Fibroblast of lung (primary cell): ENCODE measurements around the gene ARFGEF2.

Experiments
- CTCF ChIP-seq, 2 donors: IDR thresholded peaks in 1 of 2; conservative IDR thresholded peaks in 1 of 2; 1 replicate in 1 of 2; 2 replicates in 1 of 2; pipeline ENCODE4 v1.5.1; 2011 to 2012; ENCODE audit warnings: low read length in 2 of 2, control low read depth in 1 of 2, inconsistent platforms in 1 of 2, low read depth in 1 of 2, mild to moderate bottlenecking in 1 of 2
- EZH2 ChIP-seq: IDR thresholded peaks from 2 replicates; pipeline ENCODE4 v1.5.1; 2012; ENCODE audit warnings: low read length, control low read depth, mild to moderate bottlenecking; ENCODE audit errors: missing control alignments

- TF ChIP-seq CTCF (conservative IDR thresholded peaks at IDR 0.05 in 1 of 2, IDR thresholded peaks at IDR 0.05 in 1 of 2; ENCODE audit: low read depth in 1 of 2, low read length in 2 of 2) = no peak
- TF ChIP-seq EZH2 = no peak
These were observed 69.0 kb downstream of the ARFGEF2 start for GRCh38 chr20:48990467-48990866.
